ENCODE results near the gene CHRNA9. TPM values are rescaled to one million over a fixed set of nuclear protein-coding genes. Genes with fewer than 3 reads are reported as not detected.

Gene CHRNA9
- total and polyA plus RNA-seq, 4 donors: 0.10 to 0.19 (median 0.17) TPM; not detected in 1

- H3K9me3 ChIP-seq (ENCODE audit: control insufficient read depth, insufficient read depth, low read length): no peaks in the 10 kb centered on the region
- WGBS (ENCODE audit: insufficient coverage): 57% methylated on average over 2 of the region's 4 CpGs
- no peaks in the 10 kb centered on the region for H3K36me3 ChIP-seq (ENCODE audit: control insufficient read depth, insufficient read depth, low read length)
- no peak overlapping the region for H3K27ac ChIP-seq (ENCODE audit: low read depth, low read length)
- DNase-seq (ENCODE audit: low read depth in 4 of 6, low spot score in 6 of 6): no peak
- H3K4me3 ChIP-seq (ENCODE audit: low read depth, low read length): no peak overlapping the region
- peaks cover 7% of the 10 kb centered on the region for H3K4me1 ChIP-seq (ENCODE audit: control insufficient read depth, insufficient read depth, low read length)
- no peaks in the 10 kb centered on the region for H3K27me3 ChIP-seq (ENCODE audit: control insufficient read depth, insufficient read depth, low read length)
Observed at GRCh38 chr4:40308528-40309122, 26.5 kb upstream of the CHRNA9 start.

DNA sequence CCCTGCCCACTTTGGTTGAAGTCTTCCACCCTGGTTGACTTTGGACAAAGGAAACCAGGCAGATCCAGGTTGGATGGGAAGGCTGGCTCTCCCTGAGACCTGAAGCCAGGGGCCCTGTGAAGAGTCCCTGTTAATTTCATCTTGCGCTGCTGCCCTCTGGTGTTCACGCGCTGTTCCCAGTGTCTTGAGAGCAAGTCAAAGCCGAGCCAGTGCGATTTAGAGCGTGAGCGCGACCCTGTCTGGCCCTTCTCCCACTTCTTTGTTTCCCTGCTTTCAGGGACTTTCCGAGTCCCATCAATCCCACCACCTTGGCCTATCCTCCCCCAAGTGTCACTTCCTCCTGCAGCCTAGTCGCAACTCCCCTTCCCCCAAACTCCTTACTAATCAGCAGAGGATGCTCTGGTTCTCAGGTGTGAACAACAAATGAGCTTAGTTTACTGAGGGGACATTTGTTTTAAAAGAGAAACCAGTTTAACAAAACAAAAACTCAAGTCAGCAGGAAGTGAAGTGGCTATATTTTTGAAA, 25.8 kb upstream of the CHRNA9 start:
- peak in 4 of 6 donors; percentile 52 to 94 (median 82) for DNase-seq (ENCODE audit: low read depth in 4 of 6, low spot score in 6 of 6)
- Histone ChIP-seq H3K4me1 (ENCODE audit: control insufficient read depth, insufficient read depth, low read length) (peaks cover 7% of the 10 kb centered on the region), H3K27ac (ENCODE audit: low read depth, low read length) (no peak overlapping the region), H3K9me3 (ENCODE audit: control insufficient read depth, insufficient read depth, low read length) (no peaks in the 10 kb centered on the region), H3K36me3 (ENCODE audit: control insufficient read depth, insufficient read depth, low read length) (no peaks in the 10 kb centered on the region), H3K4me3 (ENCODE audit: low read depth, low read length) (no peak overlapping the region), H3K27me3 (ENCODE audit: control insufficient read depth, insufficient read depth, low read length) (no peaks in the 10 kb centered on the region)
- WGBS (ENCODE audit: insufficient coverage): under 1% methylated on average over 9 of the region's 10 CpGs

DNA sequence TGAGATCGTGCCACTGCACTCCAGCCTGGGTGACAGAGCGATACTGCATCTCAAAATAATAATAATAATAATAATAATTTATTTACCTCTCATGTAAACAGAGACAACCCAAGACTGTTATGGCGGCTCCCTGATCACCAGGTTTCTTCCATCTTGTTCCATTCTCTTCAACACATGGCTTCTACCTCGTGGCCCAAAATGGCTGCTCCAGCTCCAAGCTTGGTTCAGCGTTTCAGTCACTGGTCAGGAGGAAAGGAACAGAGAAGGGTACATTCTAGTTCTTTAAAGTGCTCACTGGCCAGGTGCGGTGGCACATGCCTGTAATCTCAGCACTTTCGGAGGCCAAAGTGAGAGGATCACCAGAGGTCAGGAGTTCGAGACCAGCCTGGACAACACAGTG, 24.9 kb upstream of the CHRNA9 start:
- Histone ChIP-seq H3K27ac (ENCODE audit: low read depth, low read length) (no peak overlapping the region), H3K9me3 (ENCODE audit: control insufficient read depth, insufficient read depth, low read length) (no peaks in the 10 kb centered on the region), H3K27me3 (ENCODE audit: control insufficient read depth, insufficient read depth, low read length) (no peaks in the 10 kb centered on the region), H3K36me3 (ENCODE audit: control insufficient read depth, insufficient read depth, low read length) (no peaks in the 10 kb centered on the region), H3K4me1 (ENCODE audit: control insufficient read depth, insufficient read depth, low read length) (peaks cover 7% of the 10 kb centered on the region), H3K4me3 (ENCODE audit: low read depth, low read length) (no peak overlapping the region)
- DNase-seq (ENCODE audit: low read depth in 4 of 6, low spot score in 6 of 6): no peak
- whole genome bisulfite sequencing (ENCODE audit: insufficient coverage): no CpG with 5 or more reads among the region's 8 CpGs

- 49% methylated on average over 9 of the region's 11 CpGs for WGBS (ENCODE audit: insufficient coverage)
- peaks cover 11% of the 10 kb centered on the region for H3K4me1 ChIP-seq (ENCODE audit: control insufficient read depth, insufficient read depth, low read length)
- no peak overlapping the region for H3K27ac ChIP-seq (ENCODE audit: low read depth, low read length)
- peak in 2 of 6 donors; percentile 21 to 72 for DNase-seq (ENCODE audit: low read depth in 4 of 6, low spot score in 6 of 6)
- no peaks in the 10 kb centered on the region for H3K36me3 ChIP-seq (ENCODE audit: control insufficient read depth, insufficient read depth, low read length)
- no peaks in the 10 kb centered on the region for H3K27me3 ChIP-seq (ENCODE audit: control insufficient read depth, insufficient read depth, low read length)
- no peak overlapping the region for H3K4me3 ChIP-seq (ENCODE audit: low read depth, low read length)
- no peaks in the 10 kb centered on the region for H3K9me3 ChIP-seq (ENCODE audit: control insufficient read depth, insufficient read depth, low read length)
Observed at GRCh38 chr4:40311811-40312346, 23.3 kb upstream of the CHRNA9 start.

DNA sequence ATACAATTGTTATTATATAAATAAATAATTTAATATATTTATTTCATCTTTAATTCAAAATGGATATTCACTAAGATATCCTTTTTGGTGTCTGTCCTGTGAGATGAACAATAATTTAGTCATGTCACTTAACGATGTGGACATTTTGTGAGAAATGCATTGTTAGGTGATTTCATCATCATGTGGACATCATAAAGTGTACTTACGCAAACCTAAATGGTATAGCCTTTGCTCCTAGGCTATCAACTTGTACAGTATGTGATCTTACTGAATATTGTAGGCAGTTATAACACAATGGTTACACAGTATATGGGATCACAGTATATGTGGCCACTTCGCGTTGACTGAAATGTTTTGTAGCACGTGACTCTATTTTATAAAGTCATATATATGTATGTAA, 20.2 kb upstream of the CHRNA9 start:
- no peaks in the 10 kb centered on the region for H3K36me3 ChIP-seq (ENCODE audit: control insufficient read depth, insufficient read depth, low read length)
- no peak overlapping the region for H3K27ac ChIP-seq (ENCODE audit: low read depth, low read length)
- no peaks in the 10 kb centered on the region for H3K9me3 ChIP-seq (ENCODE audit: control insufficient read depth, insufficient read depth, low read length)
- no peaks in the 10 kb centered on the region for H3K27me3 ChIP-seq (ENCODE audit: control insufficient read depth, insufficient read depth, low read length)
- DNase-seq (ENCODE audit: low read depth in 4 of 6, low spot score in 6 of 6): no peak
- H3K4me3 ChIP-seq (ENCODE audit: low read depth, low read length): no peak overlapping the region
- 100% methylated on average over 1 of the region's 5 CpGs for WGBS (ENCODE audit: insufficient coverage)
- peaks cover 13% of the 10 kb centered on the region for H3K4me1 ChIP-seq (ENCODE audit: control insufficient read depth, insufficient read depth, low read length)

GRCh38 chr4:40316333-40316781, 18.8 kb upstream of the CHRNA9 start:
- Histone ChIP-seq H3K36me3 (ENCODE audit: control insufficient read depth, insufficient read depth, low read length) (no peaks in the 10 kb centered on the region), H3K4me3 (ENCODE audit: low read depth, low read length) (no peak overlapping the region), H3K4me1 (ENCODE audit: control insufficient read depth, insufficient read depth, low read length) (peaks cover 13% of the 10 kb centered on the region), H3K9me3 (ENCODE audit: control insufficient read depth, insufficient read depth, low read length) (no peaks in the 10 kb centered on the region), H3K27me3 (ENCODE audit: control insufficient read depth, insufficient read depth, low read length) (no peaks in the 10 kb centered on the region), H3K27ac (ENCODE audit: low read depth, low read length) (peak overlapping the region; percentile 45)
- peak in 2 of 6 donors; percentile 89 to 92 for DNase-seq (ENCODE audit: low read depth in 4 of 6, low spot score in 6 of 6)
- 22% methylated on average over 2 of the region's 3 CpGs for WGBS (ENCODE audit: insufficient coverage)

- no peaks in the 10 kb centered on the region for H3K9me3 ChIP-seq (ENCODE audit: control insufficient read depth, insufficient read depth, low read length)
- H3K27ac ChIP-seq (ENCODE audit: low read depth, low read length): peak overlapping the region; percentile 45
- H3K4me1 ChIP-seq (ENCODE audit: control insufficient read depth, insufficient read depth, low read length): peaks cover 13% of the 10 kb centered on the region
- H3K4me3 ChIP-seq (ENCODE audit: low read depth, low read length): peak overlapping the region; percentile 22
- peak in 3 of 6 donors; percentile 67 to 96 (median 90) for DNase-seq (ENCODE audit: low read depth in 4 of 6, low spot score in 6 of 6)
- H3K27me3 ChIP-seq (ENCODE audit: control insufficient read depth, insufficient read depth, low read length): no peaks in the 10 kb centered on the region
- H3K36me3 ChIP-seq (ENCODE audit: control insufficient read depth, insufficient read depth, low read length): no peaks in the 10 kb centered on the region
- WGBS (ENCODE audit: insufficient coverage): 1% methylated on average over 14 of the region's 19 CpGs
Observed at GRCh38 chr4:40316782-40317635, 18.1 kb upstream of the CHRNA9 start.

GRCh38 chr4:40317916-40318658, 17.0 kb upstream of the CHRNA9 start:
- DNase-seq (ENCODE audit: low read depth in 4 of 6, low spot score in 6 of 6): no peak
- WGBS (ENCODE audit: insufficient coverage): 86% methylated on average over 5 of the region's 10 CpGs
- peaks cover 10% of the 10 kb centered on the region for H3K4me1 ChIP-seq (ENCODE audit: control insufficient read depth, insufficient read depth, low read length)
- no peaks in the 10 kb centered on the region for H3K36me3 ChIP-seq (ENCODE audit: control insufficient read depth, insufficient read depth, low read length)
- H3K4me3 ChIP-seq (ENCODE audit: low read depth, low read length): no peak overlapping the region
- no peaks in the 10 kb centered on the region for H3K9me3 ChIP-seq (ENCODE audit: control insufficient read depth, insufficient read depth, low read length)
- no peaks in the 10 kb centered on the region for H3K27me3 ChIP-seq (ENCODE audit: control insufficient read depth, insufficient read depth, low read length)
- H3K27ac ChIP-seq (ENCODE audit: low read depth, low read length): no peak overlapping the region

- DNase-seq (ENCODE audit: low read depth in 4 of 6, low spot score in 6 of 6): peak in 2 of 6 donors; percentile 51 to 77
- Histone ChIP-seq H3K4me3 (ENCODE audit: low read depth, low read length) (no peak overlapping the region), H3K4me1 (ENCODE audit: control insufficient read depth, insufficient read depth, low read length) (peaks cover 8% of the 10 kb centered on the region), H3K27ac (ENCODE audit: low read depth, low read length) (no peak overlapping the region), H3K36me3 (ENCODE audit: control insufficient read depth, insufficient read depth, low read length) (no peaks in the 10 kb centered on the region), H3K27me3 (ENCODE audit: control insufficient read depth, insufficient read depth, low read length) (no peaks in the 10 kb centered on the region), H3K9me3 (ENCODE audit: control insufficient read depth, insufficient read depth, low read length) (no peaks in the 10 kb centered on the region)
- 20% methylated on average over 6 of the region's 7 CpGs for WGBS (ENCODE audit: insufficient coverage)
Observed at GRCh38 chr4:40321574-40322275, 13.4 kb upstream of the CHRNA9 start.
